Right lobe of liver (tissue), 6 donors: ENCODE data around the gene KRT83. TPM values are rescaled to one million over a fixed set of nuclear protein-coding genes. Genes with fewer than 3 reads are reported as not detected.

Experiments used
- ATAC-seq, 4 donors: fragments of 200-7000 bp; cut with Tn5 transposase; one replicate each; pipeline ENCODE4 v1.9.1; 2020; ENCODE audit warnings: mild to moderate bottlenecking in 4 of 4, moderate library complexity in 4 of 4
- DNase-seq, 3 donors: peaks; one replicate each; pipeline ENCODE4 v3.0.0-alpha.2; 2020
- H3K27ac ChIP-seq, 3 donors: fragments of 200-600 bp; one replicate each; pipeline ENCODE4 v1.8.0; 2022
- H3K27me3 ChIP-seq, 2 donors: fragments of 200-600 bp; one replicate each; pipeline ENCODE4 v1.8.0; 2022
- H3K36me3 ChIP-seq, 4 donors: fragments of 200-600 bp; sonication (generic) in 1 of 4; one replicate each; pipeline versions ENCODE4 v1.5.1 to v1.8.0; 2017 to 2022; ENCODE audit warnings: control low read depth in 1 of 4
- H3K4me1 ChIP-seq, 4 donors: fragments of 200-600 bp; sonication (generic) in 1 of 4; one replicate each; pipeline versions ENCODE4 v1.5.1 to v1.8.0; 2017 to 2022; ENCODE audit warnings: control low read depth in 1 of 4
- H3K4me3 ChIP-seq, 3 donors: fragments of 200-600 bp; one replicate each; pipeline ENCODE4 v1.8.0; 2022
- H3K9me3 ChIP-seq, 4 donors: fragments of 200-600 bp; sonication (generic) in 1 of 4; one replicate each; pipeline versions ENCODE4 v1.5.1 to v1.8.0; 2017 to 2022; ENCODE audit warnings: control low read depth in 1 of 4
- POLR2A ChIP-seq: fragments of 450-650 bp; IDR thresholded peaks from one replicate; pipeline ENCODE4 v1.6.1; 2017; ENCODE audit warnings: antibody characterized with exemption, mild to moderate bottlenecking
- WGBS: methylation state at CpG from one replicate; pipeline ENCODE4 v1.1.6; 2018; ENCODE audit warnings: low coverage, low lambda C conversion rate; ENCODE audit not compliant: insufficient coverage; ENCODE audit errors: missing lambda C conversion rate; 5-methylcytosine and 5-hydroxymethylcytosine counted together
- intact Hi-C, 2 donors: fragments of 100-400 bp; cut with DNase I; formaldehyde crosslinking; loops; one replicate each; pipeline versions ENCODE4 v1.11.2 to v1.14.1; 2022
- total RNA-seq, 6 experiments: library from RNA; depleted of rRNA in 2 of 6; stranded (reverse); fragments of >200 nt in 2 of 6; fragmentation: NEBNext Ultra II Directional in 3 of 6; extraction: Animal tissue kit (Norgen Biotek cat#: 25700) in 3 of 6; gene quantifications; one replicate each; pipeline versions ENCODE4 v1.1.0 to v1.2.4, GENCODE V29; 2016 to 2023
- TF ChIP-seq, protein P1 (sequence below), 4 donors: fragments of 200-600 bp in 3 of 4; fragments of 450-650 bp in 1 of 4; IDR thresholded peaks; one replicate each; pipeline versions ENCODE4 v1.5.1 to v1.8.0; 2016 to 2022; ENCODE audit warnings: antibody characterized with exemption in 4 of 4, mild to moderate bottlenecking in 2 of 4
- donor health status: DM: no; HTN: yes; CAD: no.
- donor health status: DM: no; HTN: no; CAD: no.
- donor health status: DM: no; HTN: no; CAD: no.
- donor health status: DM: no; HTN: yes; CAD: no.
- donor health status: DM: no; HTN: yes; CAD: no.

KRT83 gene
- total RNA-seq, 6 experiments from 2014 or later: not detected

GRCh38 chr12:52300796-52301691 is 20.2 kb downstream of the KRT83 start:
- no peak for TF ChIP-seq POLR2A
- Histone ChIP-seq H3K9me3 (no peaks in the 10 kb centered on the region), H3K4me3 (no peak overlapping the region), H3K27me3 (no peaks in the 10 kb centered on the region), H3K27ac (no peak overlapping the region), H3K36me3 (no peaks in the 10 kb centered on the region), H3K4me1 (peaks cover 0 to 3% (median 0%) of the 10 kb centered on the region in 4 donors)
- intact Hi-C loops: no loop called here
- DNase-seq: peak in 1 of 3 donors; percentile 16
- 39% methylated on average over 6 of the region's 14 CpGs for WGBS
- ATAC-seq: no peak

- WGBS: 46% methylated on average over 4 of the region's 4 CpGs
- H3K36me3 ChIP-seq: no peaks in the 10 kb centered on the region
- H3K27me3 ChIP-seq: no peaks in the 10 kb centered on the region
- intact Hi-C loops: no loop called here
- H3K4me1 ChIP-seq: peaks cover 0 to 3% (median 0%) of the 10 kb centered on the region in 4 donors
- no peak for TF ChIP-seq POLR2A
- TF ChIP-seq, protein P1, sequence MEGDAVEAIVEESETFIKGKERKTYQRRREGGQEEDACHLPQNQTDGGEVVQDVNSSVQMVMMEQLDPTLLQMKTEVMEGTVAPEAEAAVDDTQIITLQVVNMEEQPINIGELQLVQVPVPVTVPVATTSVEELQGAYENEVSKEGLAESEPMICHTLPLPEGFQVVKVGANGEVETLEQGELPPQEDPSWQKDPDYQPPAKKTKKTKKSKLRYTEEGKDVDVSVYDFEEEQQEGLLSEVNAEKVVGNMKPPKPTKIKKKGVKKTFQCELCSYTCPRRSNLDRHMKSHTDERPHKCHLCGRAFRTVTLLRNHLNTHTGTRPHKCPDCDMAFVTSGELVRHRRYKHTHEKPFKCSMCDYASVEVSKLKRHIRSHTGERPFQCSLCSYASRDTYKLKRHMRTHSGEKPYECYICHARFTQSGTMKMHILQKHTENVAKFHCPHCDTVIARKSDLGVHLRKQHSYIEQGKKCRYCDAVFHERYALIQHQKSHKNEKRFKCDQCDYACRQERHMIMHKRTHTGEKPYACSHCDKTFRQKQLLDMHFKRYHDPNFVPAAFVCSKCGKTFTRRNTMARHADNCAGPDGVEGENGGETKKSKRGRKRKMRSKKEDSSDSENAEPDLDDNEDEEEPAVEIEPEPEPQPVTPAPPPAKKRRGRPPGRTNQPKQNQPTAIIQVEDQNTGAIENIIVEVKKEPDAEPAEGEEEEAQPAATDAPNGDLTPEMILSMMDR (IDR thresholded peaks at IDR 0.05): no peak
- H3K9me3 ChIP-seq: no peaks in the 10 kb centered on the region
- H3K4me3 ChIP-seq: no peak overlapping the region
- no peak for DNase-seq
- peak in 1 of 4 donors; percentile 34 for ATAC-seq
- no peak overlapping the region for H3K27ac ChIP-seq
Measured at GRCh38 chr12:52298677-52299190, 22.5 kb downstream of the KRT83 start.

- ATAC-seq (no peak), DNase-seq (peak in 2 of 3 donors; percentile 21 to 26)
- TF ChIP-seq, protein P1 (IDR thresholded peaks at IDR 0.05): no peak
- no peak for TF ChIP-seq POLR2A
- Histone ChIP-seq H3K36me3 (no peaks in the 10 kb centered on the region), H3K27me3 (no peaks in the 10 kb centered on the region), H3K9me3 (no peaks in the 10 kb centered on the region), H3K4me1 (peaks cover 0 to 3% (median 0%) of the 10 kb centered on the region in 4 donors), H3K27ac (no peak overlapping the region), H3K4me3 (no peak overlapping the region)
- intact Hi-C loops: no loop called here
- 84% methylated on average over 3 of the region's 5 CpGs for WGBS
Measured at GRCh38 chr12:52296572-52297215, 24.5 kb downstream of the KRT83 start.

DNA sequence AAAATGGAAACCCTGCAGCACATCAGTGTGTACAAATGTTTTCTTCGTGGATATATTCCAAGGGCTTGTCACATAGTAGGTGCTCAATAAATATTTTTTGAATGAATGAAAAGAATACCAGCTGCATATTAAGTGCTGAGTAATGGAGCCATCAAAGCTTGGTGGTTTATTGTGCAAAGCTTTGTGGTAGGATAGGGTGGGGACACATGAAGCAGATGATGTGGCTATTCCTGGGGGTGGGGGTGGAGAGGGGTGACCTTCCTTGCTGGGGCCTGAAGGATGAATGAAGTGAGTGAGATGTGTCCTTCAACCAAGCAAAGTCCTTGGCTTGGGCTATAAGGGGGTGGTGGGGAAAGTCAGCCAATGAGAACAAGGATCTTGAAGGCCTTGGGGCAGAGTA is 25.5 kb downstream of the KRT83 start:
- H3K4me3 ChIP-seq: no peak overlapping the region
- intact Hi-C loops: no loop called here
- H3K4me1 ChIP-seq: peaks cover 0 to 3% (median 0%) of the 10 kb centered on the region in 4 donors
- H3K27me3 ChIP-seq: no peaks in the 10 kb centered on the region
- 44% methylated on average over 1 of the region's 1 CpG for WGBS
- DNase-seq (peak in 1 of 3 donors; percentile 3), ATAC-seq (no peak)
- TF ChIP-seq, protein P1 (IDR thresholded peaks at IDR 0.05): no peak
- no peak for TF ChIP-seq POLR2A
- H3K36me3 ChIP-seq: no peaks in the 10 kb centered on the region
- no peak overlapping the region for H3K27ac ChIP-seq
- no peaks in the 10 kb centered on the region for H3K9me3 ChIP-seq
